Gastrocnemius medialis (tissue), 4 donors: ENCODE measurements around the gene SLC32A1.

Source experiments
- CTCF ChIP-seq, 5 experiments: fragments of 450-650 bp in 3 of 5; fragments of 200-600 bp in 2 of 5; sonication (generic) in 2 of 5; IDR thresholded peaks in 4 of 5; conservative IDR thresholded peaks in 1 of 5; 1 replicate in 4 of 5; 2 replicates in 1 of 5; pipeline ENCODE4 v1.5.1; 2016 to 2019; ENCODE audit warnings: antibody characterized with exemption in 5 of 5, mild to moderate bottlenecking in 3 of 5, moderate library complexity in 3 of 5
- POLR2A ChIP-seq, 2 donors: fragments of 450-650 bp; IDR thresholded peaks; one replicate each; pipeline ENCODE4 v1.6.1; 2017; ENCODE audit warnings: antibody characterized with exemption in 2 of 2, mild to moderate bottlenecking in 2 of 2, moderate library complexity in 2 of 2

DNA sequence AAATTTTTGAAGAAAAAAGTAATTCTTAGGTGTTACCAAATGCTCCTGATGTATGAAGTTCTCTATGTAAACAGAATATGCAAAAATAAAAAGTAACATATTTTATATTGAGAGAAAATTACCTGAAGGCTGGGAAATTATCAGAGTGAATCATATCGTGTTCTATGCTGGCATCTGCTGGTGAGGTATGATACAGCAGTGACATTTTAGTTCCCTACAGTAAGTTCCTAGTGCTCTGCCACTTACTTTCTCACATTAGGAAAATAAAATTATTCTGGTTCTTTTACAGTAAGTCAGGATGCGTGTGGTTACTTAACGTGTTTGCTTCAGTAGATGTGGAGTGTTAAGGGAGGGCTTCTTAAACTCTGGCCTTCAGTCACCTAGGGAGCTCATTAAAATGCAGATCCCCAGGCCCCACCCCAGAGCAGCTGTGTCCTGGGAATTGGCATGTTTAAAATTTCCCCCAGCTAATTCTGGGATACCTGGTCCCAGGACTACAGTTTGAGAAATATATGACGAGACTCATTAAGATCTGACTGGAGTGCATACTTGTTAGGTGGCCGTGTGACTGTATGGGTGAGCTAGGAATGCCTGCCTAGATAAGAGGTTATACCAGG, 27.2 kb downstream of the SLC32A1 start:
- peak in 4 of 5 experiments; percentile 43 to 57 (median 51) for TF ChIP-seq CTCF (IDR thresholded peaks at IDR 0.05 in 4 of 5, conservative IDR thresholded peaks at IDR 0.05 in 1 of 5)
- TF ChIP-seq POLR2A (IDR thresholded peaks at IDR 0.05), result no peak
